GM18870 (cell line): ENCODE results near the gene AGAP3.

Experiments used
- ATAC-seq: cut with Tn5 transposase; IDR thresholded peaks from one replicate; pipeline ENCODE4 v1.9.1; 2021; ENCODE audit warnings: moderate library complexity; ENCODE audit not compliant: unreplicated experiment

AGAP3 gene

GRCh38 chr7:151107882-151108281, 21.6 kb downstream of the AGAP3 start:
- no peak for ATAC-seq

GRCh38 chr7:151109094-151110048, 23.1 kb downstream of the AGAP3 start:
- ATAC-seq = no peak

- no peak for ATAC-seq
Measured at GRCh38 chr7:151110236-151110940, 24.1 kb downstream of the AGAP3 start.

- no peak for ATAC-seq
Measured at GRCh38 chr7:151110941-151111645, 24.8 kb downstream of the AGAP3 start.

- ATAC-seq = no peak
Measured at GRCh38 chr7:151113344-151114150, 27.3 kb downstream of the AGAP3 start.

GRCh38 chr7:151114151-151115090, 28.1 kb downstream of the AGAP3 start:
- no peak for ATAC-seq

GRCh38 chr7:151115121-151115835, 29.0 kb downstream of the AGAP3 start:
- ATAC-seq = no peak

- no peak for ATAC-seq
Measured at GRCh38 chr7:151115836-151116418, 29.7 kb downstream of the AGAP3 start.

GRCh38 chr7:151116603-151117440, 30.5 kb downstream of the AGAP3 start:
- ATAC-seq = no peak

GRCh38 chr7:151117565-151117964, 31.3 kb downstream of the AGAP3 start:
- no peak for ATAC-seq

GRCh38 chr7:151118108-151119054, 32.1 kb downstream of the AGAP3 start:
- no peak for ATAC-seq

- no peak for ATAC-seq
Measured at GRCh38 chr7:151119055-151119415, 32.8 kb downstream of the AGAP3 start.

- no peak for ATAC-seq
Measured at GRCh38 chr7:151119902-151120301, 33.6 kb downstream of the AGAP3 start.

- no peak for ATAC-seq
Measured at GRCh38 chr7:151120896-151121295, 34.6 kb downstream of the AGAP3 start.

- ATAC-seq = no peak
Measured at GRCh38 chr7:151121380-151122170, 35.3 kb downstream of the AGAP3 start.

GRCh38 chr7:151122276-151122675, 36.0 kb downstream of the AGAP3 start:
- ATAC-seq = no peak
